ENCODE measurements around the gene PLXNA2. TPM values are rescaled to one million over a fixed set of nuclear protein-coding genes. Genes with fewer than 3 reads are reported as not detected.

Gene PLXNA2
- polyA plus RNA-seq, 6 donors from 2014 or later: 0.35 to 1.6 (median 0.60) TPM; not detected in 1

DNA sequence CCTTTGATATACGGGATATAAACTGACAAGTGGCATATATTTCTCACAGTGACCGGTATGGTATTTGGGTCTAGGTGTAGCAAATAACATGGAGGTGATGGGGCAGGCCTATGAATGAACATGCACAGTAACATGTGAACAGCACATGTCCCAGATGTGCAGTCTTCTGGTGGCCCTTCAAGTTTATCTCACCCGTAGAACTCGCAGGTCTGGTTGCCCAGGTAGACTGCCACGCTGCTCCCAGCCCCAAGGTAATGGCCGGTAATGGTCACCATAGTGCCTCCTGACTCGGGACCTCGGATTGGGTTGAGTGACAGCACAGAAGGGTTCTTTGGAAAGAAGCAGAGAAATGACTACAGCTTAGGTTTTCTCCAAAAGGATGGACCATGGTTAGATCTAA lies 192.0 kb downstream of the PLXNA2 start:
- Mint-ChIP-seq H3K36me3 (no peaks in the 10 kb centered on the region), H3K4me1 (no peaks in the 10 kb centered on the region), H3K27ac (no peak overlapping the region), H3K4me3 (no peak overlapping the region), H3K27me3 (peaks cover 0 to 15% (median 0%) of the 10 kb centered on the region in 3 donors), H3K9me3 (no peaks in the 10 kb centered on the region)
- ATAC-seq (ENCODE audit: low read depth in 2 of 2) (no peak), DNase-seq (no peak)

- Mint-ChIP-seq H3K36me3 (no peaks in the 10 kb centered on the region), H3K4me1 (no peaks in the 10 kb centered on the region), H3K9me3 (no peaks in the 10 kb centered on the region), H3K4me3 (no peak overlapping the region), H3K27ac (no peak overlapping the region), H3K27me3 (peaks cover 0 to 15% (median 0%) of the 10 kb centered on the region in 3 donors)
- no peak for DNase-seq
- no peak for ATAC-seq (ENCODE audit: low read depth in 2 of 2)
These were observed 192.5 kb downstream of the PLXNA2 start for GRCh38 chr1:208051651-208052050.

DNA sequence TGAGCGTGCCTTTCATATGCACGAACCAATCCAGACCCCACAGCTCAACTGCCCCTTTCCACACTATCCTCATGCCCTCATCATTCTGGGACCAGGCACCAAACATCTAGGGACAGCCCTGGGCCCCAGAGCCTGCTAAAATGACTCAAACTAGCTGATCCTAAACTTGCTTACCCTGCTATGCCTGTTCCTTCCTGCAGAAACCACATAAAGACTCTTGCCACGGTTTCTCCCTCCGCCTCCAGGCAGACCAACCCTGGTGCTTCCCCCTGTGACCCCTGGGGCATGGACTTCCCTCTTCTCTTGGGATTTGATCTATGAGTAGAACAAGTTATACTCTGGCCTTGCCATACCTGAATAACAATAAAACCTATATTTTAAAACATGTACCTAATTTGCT lies 195.3 kb downstream of the PLXNA2 start:
- H3K27me3 Mint-ChIP-seq: peaks cover 0 to 7% (median 0%) of the 10 kb centered on the region in 3 donors
- no peak for ATAC-seq (ENCODE audit: low read depth in 2 of 2)
- no peak for DNase-seq
- no peaks in the 10 kb centered on the region for H3K36me3 Mint-ChIP-seq
- no peaks in the 10 kb centered on the region for H3K4me1 Mint-ChIP-seq
- peak overlapping the region in 2 of 6 donors; percentile 57 for H3K27ac Mint-ChIP-seq
- H3K9me3 Mint-ChIP-seq: no peaks in the 10 kb centered on the region
- no peak overlapping the region for H3K4me3 Mint-ChIP-seq

- Mint-ChIP-seq H3K4me3 (no peak overlapping the region), H3K9me3 (no peaks in the 10 kb centered on the region)
- no peak for DNase-seq
These were observed 196.2 kb downstream of the PLXNA2 start for GRCh38 chr1:208047975-208048374.

GRCh38 chr1:208047476-208047934 lies 196.7 kb downstream of the PLXNA2 start:
- Mint-ChIP-seq H3K36me3 (no peaks in the 10 kb centered on the region), H3K4me3 (no peak overlapping the region), H3K9me3 (no peaks in the 10 kb centered on the region), H3K27ac (no peak overlapping the region), H3K27me3 (peaks cover 0 to 7% (median 0%) of the 10 kb centered on the region in 3 donors), H3K4me1 (no peaks in the 10 kb centered on the region)
- ATAC-seq (ENCODE audit: low read depth in 2 of 2): no peak
- DNase-seq: no peak

More at GRCh38 chr1:208047975-208048374, 196.2 kb downstream of the PLXNA2 start:
- no peaks in the 10 kb centered on the region for H3K36me3 Mint-ChIP-seq
- H3K27me3 Mint-ChIP-seq: peaks cover 0 to 7% (median 0%) of the 10 kb centered on the region in 3 donors
- H3K4me1 Mint-ChIP-seq: no peaks in the 10 kb centered on the region
- peak overlapping the region in 1 of 6 donors; percentile 32 for H3K27ac Mint-ChIP-seq
- no peak for ATAC-seq (ENCODE audit: low read depth in 2 of 2)

DNA sequence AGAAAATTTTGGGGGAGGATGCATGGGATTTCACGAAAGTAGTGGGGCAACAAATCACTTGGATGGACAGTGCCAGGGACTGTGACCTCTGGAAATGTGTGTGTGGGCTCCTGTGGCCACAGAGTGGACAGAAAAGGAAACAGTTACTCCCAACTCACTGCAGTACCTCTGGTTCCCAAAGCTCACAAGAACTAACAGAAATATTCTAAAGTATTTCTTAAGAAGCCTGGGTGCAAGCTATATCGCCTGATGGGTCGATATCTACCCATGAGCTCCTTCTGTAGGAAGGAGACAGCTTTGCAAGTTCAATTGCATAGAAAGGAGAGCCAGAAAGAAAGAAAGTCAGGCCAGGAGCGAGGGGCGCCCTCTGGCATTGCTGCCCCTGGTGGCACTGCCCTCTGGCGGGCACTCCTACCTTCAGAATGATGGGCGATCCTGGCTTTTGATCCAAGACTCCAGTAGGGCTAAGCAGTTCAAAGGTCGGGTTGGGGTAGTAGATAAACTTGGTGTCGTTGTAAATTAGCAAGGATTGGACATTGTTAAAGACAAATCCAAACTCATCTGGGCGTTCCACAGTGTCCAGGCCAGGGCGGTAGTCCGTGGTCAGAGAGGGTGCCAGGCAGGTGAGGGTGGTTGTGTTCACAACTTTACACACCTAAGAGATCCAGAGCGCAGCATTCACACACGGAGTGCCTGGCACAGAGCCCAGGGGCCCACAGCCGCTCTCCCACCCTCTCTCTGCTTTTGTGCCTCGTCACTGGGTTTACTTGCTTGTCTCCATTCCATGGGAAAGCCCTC lies 198.5 kb downstream of the PLXNA2 start:
- H3K4me1 Mint-ChIP-seq: no peaks in the 10 kb centered on the region
- H3K4me3 Mint-ChIP-seq: no peak overlapping the region
- H3K27ac Mint-ChIP-seq: peak overlapping the region in 2 of 6 donors; percentile 1 to 24
- no peak for DNase-seq
- H3K9me3 Mint-ChIP-seq: no peaks in the 10 kb centered on the region
- no peaks in the 10 kb centered on the region for H3K27me3 Mint-ChIP-seq
- no peak for ATAC-seq (ENCODE audit: low read depth in 2 of 2)
- no peaks in the 10 kb centered on the region for H3K36me3 Mint-ChIP-seq

DNA sequence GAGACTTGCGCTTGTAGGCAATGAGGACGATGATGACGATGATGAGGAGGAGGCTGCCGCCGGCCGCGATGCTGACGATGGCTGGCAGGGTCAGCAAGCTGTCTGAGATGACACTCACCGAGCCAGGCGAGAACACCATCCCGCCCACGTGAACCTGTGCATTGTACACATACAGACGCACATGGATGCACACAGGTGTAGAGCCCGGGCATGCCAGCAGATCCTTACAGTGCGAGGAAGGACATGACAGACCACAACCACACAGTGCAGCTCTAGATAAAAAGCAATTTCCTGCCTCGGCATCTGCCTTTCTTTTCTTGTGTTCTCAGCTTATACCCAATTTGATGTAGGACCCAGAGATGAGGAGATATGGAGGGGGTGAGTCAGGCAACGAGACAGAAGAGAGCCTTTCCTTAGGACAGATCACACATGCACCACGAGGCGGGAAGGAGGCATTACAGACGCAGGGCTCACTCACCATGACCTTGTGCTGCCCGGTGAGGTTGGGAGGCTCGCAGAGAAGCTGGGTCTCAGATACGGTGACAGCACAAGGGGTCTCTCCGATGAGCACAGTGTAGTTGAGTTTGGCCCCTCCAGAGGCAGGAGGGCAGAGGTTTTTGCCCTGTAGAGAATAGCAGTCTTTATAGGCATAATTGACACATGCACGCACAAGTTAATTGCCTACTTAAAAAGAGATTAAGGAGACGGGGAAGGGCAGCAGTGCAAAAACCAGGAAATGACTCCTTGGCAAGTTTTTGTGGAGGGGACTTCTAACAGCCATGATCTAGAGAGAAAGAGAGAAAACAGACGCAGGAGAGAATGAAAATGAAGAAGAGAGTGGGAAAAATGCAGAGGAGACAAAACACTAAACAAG lies 199.4 kb downstream of the PLXNA2 start:
- Mint-ChIP-seq H3K4me1 (no peaks in the 10 kb centered on the region), H3K36me3 (no peaks in the 10 kb centered on the region), H3K27me3 (no peaks in the 10 kb centered on the region), H3K9me3 (no peaks in the 10 kb centered on the region), H3K27ac (peak overlapping the region in 2 of 6 donors; percentile 1 to 11), H3K4me3 (no peak overlapping the region)
- DNase-seq (no peak), ATAC-seq (ENCODE audit: low read depth in 2 of 2) (no peak)

DNA sequence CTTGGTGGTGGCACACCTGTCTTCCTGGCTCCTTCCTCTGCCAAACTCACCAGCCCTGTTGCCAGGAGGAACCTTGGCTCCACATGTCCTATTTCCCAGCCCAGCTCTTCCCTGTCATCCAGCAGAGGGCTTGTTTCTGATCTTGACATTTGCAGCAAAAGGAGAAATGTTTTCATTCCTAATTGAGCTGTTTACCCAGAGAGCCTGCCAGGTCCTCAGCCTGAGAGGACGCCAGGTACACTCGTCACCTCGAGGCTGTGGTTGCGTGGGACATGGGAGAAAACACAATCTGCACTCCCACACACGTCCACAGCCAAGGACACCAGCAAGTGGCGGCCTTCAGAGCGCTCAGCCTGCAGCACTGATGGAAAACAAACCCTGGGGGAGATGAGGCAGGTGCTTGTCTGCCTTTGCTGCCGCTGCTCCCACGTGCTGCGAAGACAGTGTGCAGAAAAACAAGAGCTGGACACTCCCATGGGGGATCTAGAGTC lies 200.4 kb downstream of the PLXNA2 start:
- H3K27ac Mint-ChIP-seq: peak overlapping the region in 1 of 6 donors; percentile 40
- H3K4me1 Mint-ChIP-seq: no peaks in the 10 kb centered on the region
- DNase-seq (no peak), ATAC-seq (ENCODE audit: low read depth in 2 of 2) (no peak)
- no peaks in the 10 kb centered on the region for H3K9me3 Mint-ChIP-seq
- H3K4me3 Mint-ChIP-seq: no peak overlapping the region
- H3K27me3 Mint-ChIP-seq: no peaks in the 10 kb centered on the region
- no peaks in the 10 kb centered on the region for H3K36me3 Mint-ChIP-seq

DNA sequence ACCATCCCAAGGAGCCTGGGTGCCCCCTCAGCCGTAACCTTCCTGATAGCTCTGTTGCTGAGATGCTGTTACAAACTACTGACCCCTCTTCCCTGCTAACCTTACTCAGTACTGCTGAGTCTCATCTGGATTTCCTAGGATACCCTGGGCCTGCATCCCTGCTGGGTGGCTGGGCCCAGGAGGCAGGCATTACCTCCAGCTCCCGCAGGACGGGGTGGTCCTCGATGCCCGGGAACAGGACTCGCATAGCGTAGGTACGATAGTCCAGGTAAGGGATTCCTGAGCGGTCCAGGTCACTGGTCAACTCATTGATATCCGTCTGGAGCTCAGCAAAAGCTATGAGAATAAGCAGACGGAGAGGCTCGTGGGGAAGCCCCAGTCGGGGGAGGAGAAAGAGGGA lies 201.3 kb downstream of the PLXNA2 start:
- Mint-ChIP-seq H3K4me3 (no peak overlapping the region), H3K4me1 (no peaks in the 10 kb centered on the region), H3K27me3 (no peaks in the 10 kb centered on the region), H3K36me3 (no peaks in the 10 kb centered on the region), H3K27ac (no peak overlapping the region), H3K9me3 (no peaks in the 10 kb centered on the region)
- DNase-seq (no peak), ATAC-seq (ENCODE audit: low read depth in 2 of 2) (no peak)

DNA sequence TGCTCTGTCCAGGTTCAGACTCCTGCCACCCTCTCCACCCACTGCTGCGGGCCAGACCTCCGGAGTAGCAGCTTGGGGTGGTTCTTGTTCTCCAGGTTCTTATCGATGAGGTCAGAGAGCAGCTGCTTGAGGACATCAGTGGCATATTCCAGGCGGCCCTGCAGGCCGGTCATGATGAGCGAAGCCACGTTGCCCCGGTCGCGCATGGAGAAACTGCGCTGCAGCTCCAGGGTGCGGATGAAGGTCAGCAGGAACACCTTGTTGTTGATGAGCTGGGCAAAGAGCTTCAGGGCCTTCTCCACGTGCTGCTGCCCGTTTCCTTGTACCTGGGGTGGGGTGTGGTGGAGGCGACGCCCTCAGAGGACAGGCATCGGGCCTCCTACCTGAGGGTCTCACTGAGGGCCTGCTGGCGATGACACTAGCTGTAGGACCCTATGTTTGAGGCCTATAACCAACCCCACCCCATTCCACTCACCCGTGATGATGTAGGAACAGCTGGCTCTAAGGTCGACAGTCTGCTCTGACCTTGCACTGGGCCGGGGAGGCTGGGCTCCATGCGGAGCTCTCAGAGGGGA lies 202.1 kb downstream of the PLXNA2 start:
- Mint-ChIP-seq H3K27me3 (no peaks in the 10 kb centered on the region), H3K9me3 (no peaks in the 10 kb centered on the region), H3K4me1 (no peaks in the 10 kb centered on the region), H3K4me3 (no peak overlapping the region), H3K27ac (no peak overlapping the region), H3K36me3 (no peaks in the 10 kb centered on the region)
- ATAC-seq (ENCODE audit: low read depth in 2 of 2) (no peak), DNase-seq (no peak)

GRCh38 chr1:208041505-208041904 lies 202.7 kb downstream of the PLXNA2 start:
- Mint-ChIP-seq H3K9me3 (no peaks in the 10 kb centered on the region), H3K4me1 (no peaks in the 10 kb centered on the region), H3K4me3 (no peak overlapping the region), H3K36me3 (no peaks in the 10 kb centered on the region), H3K27me3 (no peaks in the 10 kb centered on the region), H3K27ac (no peak overlapping the region)
- ATAC-seq (ENCODE audit: low read depth in 2 of 2): no peak
- no peak for DNase-seq

GRCh38 chr1:208040821-208041297 lies 203.3 kb downstream of the PLXNA2 start:
- H3K27ac Mint-ChIP-seq: no peak overlapping the region
- H3K36me3 Mint-ChIP-seq: no peaks in the 10 kb centered on the region
- no peaks in the 10 kb centered on the region for H3K27me3 Mint-ChIP-seq
- no peak for DNase-seq
- H3K9me3 Mint-ChIP-seq: no peaks in the 10 kb centered on the region
- no peak for ATAC-seq (ENCODE audit: low read depth in 2 of 2)
- H3K4me3 Mint-ChIP-seq: no peak overlapping the region
- H3K4me1 Mint-ChIP-seq: no peaks in the 10 kb centered on the region

DNA sequence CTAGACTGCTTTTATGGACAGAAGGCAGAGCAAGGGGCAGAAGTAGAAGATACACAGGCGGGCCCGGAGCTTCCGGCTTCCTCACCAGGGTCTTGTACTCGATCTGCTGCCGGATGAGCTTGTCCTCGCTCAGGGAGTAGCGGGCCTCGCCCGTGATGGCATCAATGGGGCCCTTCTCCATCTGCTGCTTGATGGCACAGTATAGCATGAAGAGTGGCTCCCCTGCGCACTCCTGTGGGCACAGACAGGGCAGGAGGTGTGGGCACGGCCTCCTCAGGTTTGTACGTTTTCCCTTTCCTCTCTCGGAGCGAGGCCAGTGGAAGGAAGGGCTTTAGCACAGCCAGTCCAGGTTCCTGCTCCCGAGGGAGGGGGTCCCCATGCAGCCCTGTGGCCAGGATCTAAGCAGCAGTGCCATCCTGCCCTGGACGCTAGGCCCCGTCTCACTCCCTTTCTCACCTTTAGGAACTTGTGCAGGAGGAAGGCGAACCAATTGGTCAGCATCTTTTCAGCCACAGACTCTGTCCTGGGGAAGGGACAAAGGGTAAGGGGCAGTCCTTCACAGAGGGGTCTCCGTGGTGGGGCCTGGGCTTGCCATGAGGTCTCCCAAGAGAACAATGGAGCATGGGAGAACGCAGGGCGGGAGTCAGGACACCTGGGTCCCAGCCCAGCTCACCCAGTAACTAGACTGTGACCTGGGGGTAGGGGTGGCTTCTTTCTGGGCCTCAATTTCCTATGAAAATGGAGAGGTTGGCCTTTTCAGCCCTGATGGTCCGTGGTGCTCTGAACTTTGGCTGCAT lies 204.4 kb downstream of the PLXNA2 start:
- no peaks in the 10 kb centered on the region for H3K9me3 Mint-ChIP-seq

More for the DNA sequence above, 204.4 kb downstream of the PLXNA2 start:
- no peak for ATAC-seq (ENCODE audit: low read depth in 2 of 2)
- peak overlapping the region in 1 of 6 donors; percentile 75 for H3K27ac Mint-ChIP-seq
- H3K27me3 Mint-ChIP-seq: no peaks in the 10 kb centered on the region
- DNase-seq: no peak
- no peaks in the 10 kb centered on the region for H3K4me1 Mint-ChIP-seq
- H3K4me3 Mint-ChIP-seq: no peak overlapping the region
- no peaks in the 10 kb centered on the region for H3K36me3 Mint-ChIP-seq
